Skeletal muscle tissue (tissue), 4 donors: ENCODE data around the gene ZNF592. TPM values are rescaled to one million over a fixed set of nuclear protein-coding genes. Genes with fewer than 3 reads are reported as not detected.
"Not testable (repeated sequence)": the region's sequence is repeated elsewhere in the genome, so short reads cannot be mapped to it uniquely, and the experiment has no call there.

Experiments used
- H3K27ac ChIP-seq: one replicate; pipeline ENCODE4 v1.7.0; 2013; ENCODE audit warnings: mild to moderate bottlenecking, low read depth, low read length, inconsistent platforms
- H3K27me3 ChIP-seq, 3 donors: one replicate each; pipeline ENCODE4 v1.7.0; 2013; ENCODE audit warnings: low read length in 3 of 3; ENCODE audit not compliant: control insufficient read depth in 3 of 3, insufficient read depth in 3 of 3
- H3K36me3 ChIP-seq, 3 donors: one replicate each; pipeline ENCODE4 v1.7.0; 2013; ENCODE audit warnings: low read length in 3 of 3; ENCODE audit not compliant: control insufficient read depth in 3 of 3, insufficient read depth in 3 of 3
- H3K4me1 ChIP-seq, 3 donors: one replicate each; pipeline ENCODE4 v1.7.0; 2013; ENCODE audit warnings: low read length in 3 of 3, mild to moderate bottlenecking in 3 of 3; ENCODE audit not compliant: control insufficient read depth in 3 of 3, insufficient read depth in 3 of 3
- H3K4me3 ChIP-seq, 3 donors: one replicate each; pipeline ENCODE4 v1.7.0; 2013; ENCODE audit warnings: low read length in 3 of 3
- H3K9ac ChIP-seq, 3 donors: one replicate each; pipeline ENCODE4 v1.7.0; 2013; ENCODE audit warnings: low read length in 3 of 3, mild to moderate bottlenecking in 3 of 3, moderate library complexity in 2 of 3, low read depth in 1 of 3
- H3K9me3 ChIP-seq, 3 donors: one replicate each; pipeline ENCODE4 v1.7.0; 2013; ENCODE audit warnings: low read length in 3 of 3; ENCODE audit not compliant: control insufficient read depth in 3 of 3
- total RNA-seq: library from RNA; depleted of rRNA; stranded (reverse); fragments of >200 nt; gene quantifications from one replicate; pipeline ENCODE4 v1.2.3, GENCODE V29; 2014
- donor health status: Osteomylitis.

ZNF592 gene
- total RNA-seq, 1 donor from 2014 or later, result 6.3 TPM

- peaks cover 0 to 4% (median 3%) of the 10 kb centered on the region in 3 donors for H3K4me1 ChIP-seq
- H3K27ac ChIP-seq, result no peak overlapping the region
- no peak overlapping the region for H3K4me3 ChIP-seq
- H3K9me3 ChIP-seq, result no peaks in the 10 kb centered on the region
- no peak overlapping the region for H3K9ac ChIP-seq
- H3K27me3 ChIP-seq, result no peaks in the 10 kb centered on the region
- no peaks in the 10 kb centered on the region for H3K36me3 ChIP-seq
These were observed 27.0 kb upstream of the ZNF592 start for GRCh38 chr15:84721371-84721770.

GRCh38 chr15:84722628-84723027 lies 25.8 kb upstream of the ZNF592 start:
- H3K4me1 ChIP-seq, result no peaks in the 10 kb centered on the region
- no peak overlapping the region for H3K4me3 ChIP-seq
- no peak overlapping the region for H3K27ac ChIP-seq
- H3K9me3 ChIP-seq, result no peaks in the 10 kb centered on the region
- no peaks in the 10 kb centered on the region for H3K27me3 ChIP-seq
- no peak overlapping the region for H3K9ac ChIP-seq
- no peaks in the 10 kb centered on the region for H3K36me3 ChIP-seq

DNA sequence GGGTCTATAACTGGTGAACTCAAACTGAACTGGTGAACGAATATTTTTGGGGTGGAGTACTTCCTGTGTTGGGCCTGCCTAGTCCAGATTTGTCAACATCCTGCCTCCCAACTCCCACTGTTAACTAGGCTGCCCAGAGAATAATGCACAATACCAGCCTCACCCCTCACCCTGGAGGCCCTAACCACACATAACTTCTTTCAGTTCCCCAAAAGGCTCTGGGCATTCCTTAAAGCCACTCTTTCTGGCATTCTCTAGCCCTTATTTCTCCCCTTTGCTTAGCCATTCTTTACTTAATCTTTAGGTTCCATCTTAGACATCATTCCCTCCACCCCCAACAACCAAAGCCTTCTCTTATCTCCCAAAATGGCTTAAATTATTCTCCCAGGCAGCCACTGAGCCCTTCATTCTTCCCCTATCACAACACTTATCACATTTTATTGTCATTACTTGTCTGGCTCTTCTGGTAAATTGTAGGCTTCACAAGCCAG lies 23.3 kb upstream of the ZNF592 start:
- Histone ChIP-seq H3K4me3 (no peak overlapping the region), H3K9me3 (no peaks in the 10 kb centered on the region), H3K4me1 (no peaks in the 10 kb centered on the region), H3K27me3 (no peaks in the 10 kb centered on the region), H3K9ac (no peak overlapping the region), H3K27ac (peak overlapping the region; percentile 34), H3K36me3 (no peaks in the 10 kb centered on the region)

GRCh38 chr15:84727429-84727828 lies 21.0 kb upstream of the ZNF592 start:
- H3K36me3 ChIP-seq, result no peaks in the 10 kb centered on the region
- no peak overlapping the region for H3K27ac ChIP-seq
- H3K9me3 ChIP-seq, result no peaks in the 10 kb centered on the region
- no peaks in the 10 kb centered on the region for H3K27me3 ChIP-seq
- H3K4me1 ChIP-seq, result no peaks in the 10 kb centered on the region
- no peak overlapping the region for H3K4me3 ChIP-seq
- H3K9ac ChIP-seq, result no peak overlapping the region

- Histone ChIP-seq H3K9ac (no peak overlapping the region), H3K27me3 (no peaks in the 10 kb centered on the region), H3K4me1 (no peaks in the 10 kb centered on the region), H3K9me3 (no peaks in the 10 kb centered on the region), H3K4me3 (no peak overlapping the region), H3K36me3 (peaks cover 0 to 4% (median 0%) of the 10 kb centered on the region in 3 donors), H3K27ac (no peak overlapping the region)
These were observed 16.6 kb upstream of the ZNF592 start for GRCh38 chr15:84731774-84732173.

DNA sequence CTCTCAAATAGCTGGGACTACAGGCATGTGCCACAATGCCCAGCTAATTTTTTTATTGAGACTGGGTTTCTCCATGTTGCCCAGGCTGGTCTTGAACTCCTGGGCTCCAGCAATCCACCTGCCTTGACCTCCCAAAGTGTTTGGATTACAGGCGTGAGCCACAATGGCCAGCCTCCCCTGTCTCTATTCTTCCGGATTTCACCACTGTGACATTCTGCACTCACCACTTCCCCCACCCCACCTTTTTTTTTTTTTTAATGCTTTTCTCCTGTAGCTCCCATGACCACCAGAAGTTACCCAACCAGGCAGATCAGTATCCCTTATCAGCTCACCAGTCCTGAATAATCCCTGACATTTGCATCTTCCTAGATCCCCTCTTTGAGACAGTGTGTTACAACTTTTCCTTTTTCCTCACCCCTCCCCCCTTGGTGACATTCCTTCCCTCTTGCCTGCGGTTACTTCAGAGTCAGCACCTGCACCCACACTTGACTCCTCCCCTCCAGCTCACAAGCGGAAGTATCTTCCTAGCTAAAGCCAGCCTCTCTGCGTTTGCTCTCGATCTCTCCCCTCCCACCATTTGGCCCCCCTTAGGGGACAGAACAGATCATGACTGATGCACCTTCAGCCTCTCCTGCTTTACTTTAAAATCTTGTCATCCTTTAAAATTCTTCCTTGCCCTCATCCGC lies 13.5 kb upstream of the ZNF592 start:
- H3K4me3 ChIP-seq, result no peak overlapping the region
- H3K27ac ChIP-seq, result no peak overlapping the region
- no peaks in the 10 kb centered on the region for H3K9me3 ChIP-seq
- peaks cover 0 to 4% (median 0%) of the 10 kb centered on the region in 3 donors for H3K36me3 ChIP-seq
- H3K9ac ChIP-seq, result peak overlapping the region in 1 of 3 donors; percentile 21
- H3K27me3 ChIP-seq, result no peaks in the 10 kb centered on the region
- H3K4me1 ChIP-seq, result no peaks in the 10 kb centered on the region

DNA sequence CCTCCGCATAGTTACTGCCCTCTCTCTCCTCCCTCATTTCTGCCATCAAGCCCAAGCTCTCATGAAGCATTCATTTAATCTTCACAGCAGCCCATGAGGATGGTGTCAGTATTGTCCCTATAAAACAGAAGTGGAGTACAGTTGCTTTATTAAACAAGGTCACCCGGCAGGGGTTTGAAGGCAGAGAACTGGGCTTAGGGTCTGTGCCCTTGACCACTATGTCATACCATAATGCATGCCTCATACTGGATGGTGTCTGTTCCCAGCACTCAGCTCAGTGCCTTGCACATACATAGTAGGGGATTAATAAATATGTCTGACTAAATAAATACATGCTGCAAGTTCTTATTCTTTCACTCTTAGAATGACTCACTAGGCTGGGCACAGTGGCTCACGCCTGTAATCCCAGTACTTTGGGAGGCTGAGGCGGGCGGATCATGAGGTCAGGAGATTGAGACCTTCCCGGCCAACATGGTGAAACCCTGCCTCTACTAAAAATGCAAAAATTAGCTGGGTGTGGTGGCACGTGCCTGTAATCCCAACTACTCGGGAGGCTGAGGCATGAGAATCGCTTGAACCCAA lies 12.8 kb upstream of the ZNF592 start:
- not testable (repeated sequence) for H3K36me3 ChIP-seq, H3K9me3 ChIP-seq, H3K27me3 ChIP-seq, H3K9ac ChIP-seq, H3K27ac ChIP-seq, H3K4me3 ChIP-seq, H3K4me1 ChIP-seq

GRCh38 chr15:84736375-84736774 lies 12.0 kb upstream of the ZNF592 start:
- no peak overlapping the region for H3K27ac ChIP-seq

GRCh38 chr15:84737005-84737404 lies 11.4 kb upstream of the ZNF592 start:
- no peaks in the 10 kb centered on the region for H3K9me3 ChIP-seq
- no peak overlapping the region for H3K9ac ChIP-seq
- no peak overlapping the region for H3K4me3 ChIP-seq
- no peaks in the 10 kb centered on the region for H3K27me3 ChIP-seq
- H3K4me1 ChIP-seq, result peaks cover 0 to 5% (median 0%) of the 10 kb centered on the region in 3 donors
- peaks cover 0 to 4% (median 0%) of the 10 kb centered on the region in 3 donors for H3K36me3 ChIP-seq
- H3K27ac ChIP-seq, result no peak overlapping the region

More at GRCh38 chr15:84736375-84736774, 12.0 kb upstream of the ZNF592 start:
- Histone ChIP-seq H3K9ac (no peak overlapping the region), H3K9me3 (no peaks in the 10 kb centered on the region), H3K36me3 (peaks cover 0 to 4% (median 0%) of the 10 kb centered on the region in 3 donors), H3K4me1 (peaks cover 0 to 5% (median 0%) of the 10 kb centered on the region in 3 donors), H3K27me3 (no peaks in the 10 kb centered on the region), H3K4me3 (no peak overlapping the region)

DNA sequence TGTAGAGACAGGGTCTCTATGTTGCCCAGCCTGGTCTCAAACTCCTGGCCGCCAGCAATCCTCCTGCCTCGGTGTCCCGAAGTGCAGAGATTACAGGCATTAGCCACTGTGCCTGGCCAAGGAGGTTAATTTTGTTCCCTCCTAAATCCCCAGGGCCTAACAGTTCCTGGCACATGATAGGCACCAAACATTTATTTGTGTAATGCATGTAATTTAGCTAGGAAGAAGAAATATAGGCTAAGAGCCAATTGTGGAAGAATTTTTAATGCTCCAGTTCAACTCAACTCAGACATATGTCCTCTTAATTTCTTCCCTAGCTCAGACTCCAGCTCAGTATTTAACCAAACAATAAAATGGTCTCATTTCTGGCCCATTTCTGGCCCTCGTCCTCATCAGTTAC lies 7.7 kb upstream of the ZNF592 start:
- no peak overlapping the region for H3K4me3 ChIP-seq
- peaks cover 0 to 2% (median 0%) of the 10 kb centered on the region in 3 donors for H3K36me3 ChIP-seq
- no peaks in the 10 kb centered on the region for H3K9me3 ChIP-seq
- no peaks in the 10 kb centered on the region for H3K27me3 ChIP-seq
- H3K9ac ChIP-seq, result no peak overlapping the region
- H3K4me1 ChIP-seq, result peaks cover 0 to 6% (median 5%) of the 10 kb centered on the region in 3 donors
- no peak overlapping the region for H3K27ac ChIP-seq
